Loucy (cell line): ENCODE results near the gene CRADD.

Experiments used
- CTCF ChIP-seq: fragments of 200-600 bp; sonication (generic); conservative IDR thresholded peaks from 2 replicates; pipeline ENCODE4 v1.5.1; 2014; ENCODE audit warnings: mild to moderate bottlenecking, antibody characterized with exemption, low read length
- EZH2phosphoT487 ChIP-seq: fragments of 200-600 bp; IDR thresholded peaks from 2 replicates; pipeline ENCODE4 v1.6.1; 2018; ENCODE audit warnings: antibody characterized with exemption, mild to moderate bottlenecking, moderate library complexity, borderline replicate concordance

- TF ChIP-seq CTCF (no peak), EZH2phosphoT487 (no peak)
Observed at GRCh38 chr12:93793983-93794382, 116.8 kb downstream of the CRADD start.
